K562 (cell line): ENCODE results near the gene LHB. TPM values are rescaled to one million over a fixed set of nuclear protein-coding genes. Genes with fewer than 3 reads are reported as not detected.

Source experiments
- BRCA1 ChIP-seq, 2 experiments: fragments of 450-650 bp in 1 of 2; sonication (generic) in 1 of 2; formaldehyde crosslinking in 1 of 2; IDR thresholded peaks; 2 replicates each; pipeline versions ENCODE4 v1.5.0 to v1.6.1; 2017 to 2020; ENCODE audit warnings: mild to moderate bottlenecking in 1 of 2, missing genetic modification reagents in 1 of 2
- CEBPZ ChIP-seq: fragments of 150-350 bp; IDR thresholded peaks from 2 replicates; pipeline ENCODE4 v1.6.1; 2014; ENCODE audit warnings: low read depth, mild to moderate bottlenecking, low read length, borderline replicate concordance
- ELK3 ChIP-seq: fragments of 450-650 bp; formaldehyde crosslinking; IDR thresholded peaks from 2 replicates; pipeline ENCODE4 v1.4.0; 2020; ENCODE audit warnings: mild to moderate bottlenecking
- MECOM ChIP-seq: fragments of 250-450 bp; sonication (Bioruptor Pico); IDR thresholded peaks from 2 replicates; pipeline ENCODE4 v1.8.0; 2022; ENCODE audit warnings: inconsistent platforms
- MGA ChIP-seq: fragments of 450-650 bp; IDR thresholded peaks from 2 replicates; pipeline ENCODE4 v1.6.1; 2016; ENCODE audit warnings: mild to moderate bottlenecking, moderate library complexity
- NCOR1 ChIP-seq: fragments of 450-650 bp; IDR thresholded peaks from 2 replicates; pipeline ENCODE4 v1.6.1; 2016; ENCODE audit warnings: mild to moderate bottlenecking, moderate library complexity
- PYGO2 ChIP-seq: fragments of 450-650 bp; IDR thresholded peaks from 2 replicates; pipeline ENCODE4 v1.6.1; 2016; ENCODE audit warnings: mild to moderate bottlenecking, missing genetic modification characterization, moderate library complexity, missing compliant biosample characterization
- SMAD1 ChIP-seq: fragments of 150-350 bp; IDR thresholded peaks from 2 replicates; pipeline ENCODE4 v1.6.1; 2014; ENCODE audit warnings: low read length, low read depth; ENCODE audit not compliant: partially characterized antibody
- SMC3 ChIP-seq: conservative IDR thresholded peaks from 2 replicates; pipeline ENCODE4 v1.6.1; 2011; ENCODE audit warnings: low read depth, low read length, improper control_type of control experiment; ENCODE audit not compliant: insufficient read depth
- SRSF1 ChIP-seq: fragments of 200-400 bp; formaldehyde crosslinking; IDR thresholded peaks from 2 replicates; pipeline ENCODE4 v1.6.1; 2017; ENCODE audit warnings: mild to moderate bottlenecking, low read depth, low read length, moderate library complexity
- polyA plus RNA-seq, 8 experiments: library from polyadenylated mRNA; depleted of rRNA in 4 of 8; stranded (reverse) in 5 of 8; unstranded in 3 of 8; fragments of >200 nt; fragmentation: Nextera tagmentation in 2 of 8; fragmentation: Illumina TruSeq in 1 of 8; extraction: Ambion mirVana in 2 of 8; extraction: Trizol in 1 of 8; gene quantifications; 2 replicates each; pipeline versions ENCODE4 v1.2.1 to v1.2.3, GENCODE V29; 2011 to 2014; ENCODE audit warnings: inconsistent platforms in 1 of 8, missing spikeins in 1 of 8
- total RNA-seq, 7 experiments: library from RNA; depleted of rRNA in 6 of 7; stranded (reverse); fragments of >200 nt in 6 of 7; fragmentation: Illumina TruSeq in 2 of 7; extraction: Trizol in 2 of 7; gene quantifications; 2 replicates each; pipeline versions ENCODE4 v1.2.1 to v1.2.3, GENCODE V29; 2011 to 2021; ENCODE audit warnings: low replicate concordance in 1 of 7

Gene LHB
- total and polyA plus RNA-seq, 9 of the 15 experiments (the other 6 are each of a cell fraction or from before 2014, with no cell fraction given): 0.54 TPM; not detected in 8

- no peak; the same call in 1 of the 2 replicates for TF ChIP-seq MGA
- 0 out of 2 replicates have a peak, but pooled peaks have one; percentile 31 for TF ChIP-seq MECOM (CRISPR knock-in tag)
- no peak for TF ChIP-seq CEBPZ
- TF ChIP-seq BRCA1 (IDR thresholded peaks at IDR 0.05): no peak
- no peak for TF ChIP-seq BRCA1 (CRISPR knock-in tag; IDR thresholded peaks at IDR 0.05)
- TF ChIP-seq ELK3 (CRISPR knock-in tag): no peak
- TF ChIP-seq PYGO2 (tag): no peak
- no peak for TF ChIP-seq SMC3
- peak; percentile 63 for TF ChIP-seq NCOR1
- TF ChIP-seq SMAD1: peak; percentile 30
- no peak for TF ChIP-seq SRSF1
These were observed 49.3 kb downstream of the LHB start (continued) for GRCh38 chr19:48967346-48968178.
